ENCODE results near the gene CCDC192.

DNA sequence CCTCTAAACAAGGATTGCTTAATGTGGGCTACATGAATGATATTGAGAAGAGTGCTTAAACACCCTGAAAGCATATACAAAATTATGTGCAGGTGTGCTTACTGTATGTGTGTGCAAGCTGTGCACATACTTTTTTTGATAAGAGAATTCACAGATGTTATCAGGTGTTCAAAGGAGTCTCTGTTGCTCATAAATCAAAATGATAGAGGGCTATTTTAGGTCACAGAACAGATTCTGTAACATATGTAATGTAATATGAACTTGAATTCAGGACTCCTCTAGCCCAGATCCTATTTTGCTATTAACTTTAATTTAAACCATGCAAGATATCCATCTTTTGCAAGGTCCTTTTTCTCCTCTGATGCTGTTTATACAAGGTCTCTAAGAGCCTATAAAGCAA, 38.2 kb downstream of the CCDC192 start:
- TF ChIP-seq POLR2A (IDR thresholded peaks at IDR 0.05): no peak
- TF ChIP-seq, protein P1, sequence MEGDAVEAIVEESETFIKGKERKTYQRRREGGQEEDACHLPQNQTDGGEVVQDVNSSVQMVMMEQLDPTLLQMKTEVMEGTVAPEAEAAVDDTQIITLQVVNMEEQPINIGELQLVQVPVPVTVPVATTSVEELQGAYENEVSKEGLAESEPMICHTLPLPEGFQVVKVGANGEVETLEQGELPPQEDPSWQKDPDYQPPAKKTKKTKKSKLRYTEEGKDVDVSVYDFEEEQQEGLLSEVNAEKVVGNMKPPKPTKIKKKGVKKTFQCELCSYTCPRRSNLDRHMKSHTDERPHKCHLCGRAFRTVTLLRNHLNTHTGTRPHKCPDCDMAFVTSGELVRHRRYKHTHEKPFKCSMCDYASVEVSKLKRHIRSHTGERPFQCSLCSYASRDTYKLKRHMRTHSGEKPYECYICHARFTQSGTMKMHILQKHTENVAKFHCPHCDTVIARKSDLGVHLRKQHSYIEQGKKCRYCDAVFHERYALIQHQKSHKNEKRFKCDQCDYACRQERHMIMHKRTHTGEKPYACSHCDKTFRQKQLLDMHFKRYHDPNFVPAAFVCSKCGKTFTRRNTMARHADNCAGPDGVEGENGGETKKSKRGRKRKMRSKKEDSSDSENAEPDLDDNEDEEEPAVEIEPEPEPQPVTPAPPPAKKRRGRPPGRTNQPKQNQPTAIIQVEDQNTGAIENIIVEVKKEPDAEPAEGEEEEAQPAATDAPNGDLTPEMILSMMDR (IDR thresholded peaks at IDR 0.05): no peak
